Subcutaneous adipose tissue (tissue), 4 donors: ENCODE measurements around the gene RGS3. TPM values are rescaled to one million over a fixed set of nuclear protein-coding genes. Genes with fewer than 3 reads are reported as not detected.

ENCODE experiments used
- total RNA-seq, 4 donors: library from RNA; depleted of rRNA; stranded (reverse); fragments of >200 nt; gene quantifications; one replicate each; pipeline ENCODE4 v1.1.0, GENCODE V29; 2016
- TF ChIP-seq, protein P1 (sequence below): fragments of 450-650 bp; IDR thresholded peaks from one replicate; pipeline ENCODE4 v1.5.1; 2016; ENCODE audit warnings: low read depth, mild to moderate bottlenecking, control low read depth, antibody characterized with exemption, moderate library complexity

The RGS3 gene
- 100 to 1,000 TPM in 1 of 4 donors, 10 to 100 TPM in 3; 25.0 to 122 (median 70.9) TPM for total RNA-seq

DNA sequence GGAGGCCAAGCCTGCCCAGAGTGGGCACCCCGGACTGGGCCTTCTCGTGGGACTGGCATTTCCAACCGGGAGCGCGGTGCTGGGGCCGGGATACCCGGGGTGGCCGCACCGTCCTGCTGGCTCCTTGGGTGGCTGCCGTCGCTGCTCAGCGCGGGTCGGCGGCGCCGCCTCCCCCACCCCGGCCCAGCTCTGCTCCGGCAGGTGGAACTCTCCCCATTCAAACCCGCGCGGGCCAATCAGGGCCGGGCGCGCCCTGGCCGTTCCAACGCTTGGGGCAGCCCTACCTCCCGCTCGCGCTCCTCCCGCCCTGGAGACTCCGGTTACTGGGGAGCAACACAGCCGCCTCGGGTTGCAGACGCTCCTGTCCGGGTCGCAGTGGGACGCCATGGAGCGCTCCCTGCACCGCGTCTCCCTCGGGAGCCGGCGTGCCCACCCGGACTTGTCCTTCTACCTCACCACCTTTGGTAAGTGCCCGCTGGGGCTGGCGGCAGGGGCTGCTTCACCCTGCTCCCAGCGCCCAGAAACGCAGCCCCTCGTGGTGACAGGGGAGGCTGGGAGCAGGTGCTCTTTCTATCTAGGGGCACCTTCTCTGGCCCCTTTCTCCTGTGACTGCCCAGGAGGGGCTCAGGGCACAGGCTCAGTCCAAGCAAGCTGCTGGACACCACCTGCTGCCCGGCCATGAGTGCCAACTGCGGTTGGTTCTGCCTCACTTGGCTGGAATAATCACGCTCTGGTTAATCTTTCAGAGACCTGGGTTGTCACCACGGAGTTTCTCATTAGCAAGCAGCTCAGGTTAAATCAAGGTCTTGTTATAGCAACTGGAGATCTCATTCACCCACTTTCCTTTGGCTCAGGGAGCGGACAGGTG, at the start of gene RGS3:
RGS3 (plus strand) TSS at position 310 of the 868 bp plus-strand sequence; CDS start at position 386, 76 bp downstream.
- TF ChIP-seq, protein P1, sequence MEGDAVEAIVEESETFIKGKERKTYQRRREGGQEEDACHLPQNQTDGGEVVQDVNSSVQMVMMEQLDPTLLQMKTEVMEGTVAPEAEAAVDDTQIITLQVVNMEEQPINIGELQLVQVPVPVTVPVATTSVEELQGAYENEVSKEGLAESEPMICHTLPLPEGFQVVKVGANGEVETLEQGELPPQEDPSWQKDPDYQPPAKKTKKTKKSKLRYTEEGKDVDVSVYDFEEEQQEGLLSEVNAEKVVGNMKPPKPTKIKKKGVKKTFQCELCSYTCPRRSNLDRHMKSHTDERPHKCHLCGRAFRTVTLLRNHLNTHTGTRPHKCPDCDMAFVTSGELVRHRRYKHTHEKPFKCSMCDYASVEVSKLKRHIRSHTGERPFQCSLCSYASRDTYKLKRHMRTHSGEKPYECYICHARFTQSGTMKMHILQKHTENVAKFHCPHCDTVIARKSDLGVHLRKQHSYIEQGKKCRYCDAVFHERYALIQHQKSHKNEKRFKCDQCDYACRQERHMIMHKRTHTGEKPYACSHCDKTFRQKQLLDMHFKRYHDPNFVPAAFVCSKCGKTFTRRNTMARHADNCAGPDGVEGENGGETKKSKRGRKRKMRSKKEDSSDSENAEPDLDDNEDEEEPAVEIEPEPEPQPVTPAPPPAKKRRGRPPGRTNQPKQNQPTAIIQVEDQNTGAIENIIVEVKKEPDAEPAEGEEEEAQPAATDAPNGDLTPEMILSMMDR, result no peak

- TF ChIP-seq, protein P1, result no peak
Measured at GRCh38 chr9:113416149-113416721, 47.3 kb upstream of the RGS3 start.

GRCh38 chr9:113417370-113417769, 46.2 kb upstream of the RGS3 start:
- TF ChIP-seq, protein P1, result no peak

DNA sequence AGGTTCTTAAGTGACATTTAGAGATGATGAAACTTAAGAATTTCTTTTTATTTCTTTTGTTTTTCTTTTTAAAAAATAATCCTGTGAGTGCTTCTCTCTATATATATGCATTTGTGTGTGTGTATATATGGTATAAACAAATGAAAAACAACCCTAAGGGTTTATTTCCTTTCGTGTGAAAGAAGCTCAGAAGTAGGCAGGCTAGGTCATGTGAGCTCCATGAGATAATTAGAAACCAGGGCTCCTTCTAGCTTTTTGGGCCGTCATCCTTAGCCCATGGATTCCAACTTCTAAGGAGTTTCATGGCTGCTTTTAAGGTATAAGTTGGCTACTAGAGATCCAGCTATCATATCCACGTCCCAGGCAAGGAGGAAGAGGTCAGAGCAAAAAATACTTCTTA, 41.8 kb upstream of the RGS3 start:
- TF ChIP-seq, protein P1, result no peak

- TF ChIP-seq, protein P1, result no peak
Measured at GRCh38 chr9:113425072-113425471, 38.5 kb upstream of the RGS3 start.

- TF ChIP-seq, protein P1, result no peak
Measured at GRCh38 chr9:113426701-113427100, 36.8 kb upstream of the RGS3 start.

- TF ChIP-seq, protein P1, result no peak
Measured at GRCh38 chr9:113427629-113428028, 35.9 kb upstream of the RGS3 start.
